Adrenal gland (tissue), 5 donors: ENCODE measurements around the gene WNT10A.

Source experiments
- CTCF ChIP-seq, 6 experiments: fragments of 450-650 bp in 4 of 6; fragments of 200-600 bp in 2 of 6; sonication (generic) in 1 of 6; IDR thresholded peaks; 1 replicate in 5 of 6; 2 replicates in 1 of 6; pipeline versions ENCODE4 v1.5.1 to v1.8.0; 2016 to 2021; ENCODE audit warnings: antibody characterized with exemption in 6 of 6, mild to moderate bottlenecking in 2 of 6, moderate library complexity in 1 of 6
- POLR2A ChIP-seq, 2 donors: fragments of 450-650 bp; IDR thresholded peaks; one replicate each; pipeline ENCODE4 v1.6.1; 2017; ENCODE audit warnings: antibody characterized with exemption in 2 of 2, mild to moderate bottlenecking in 2 of 2, moderate library complexity in 1 of 2
- donor health status: DM: no; HTN: no; CAD: no.

DNA sequence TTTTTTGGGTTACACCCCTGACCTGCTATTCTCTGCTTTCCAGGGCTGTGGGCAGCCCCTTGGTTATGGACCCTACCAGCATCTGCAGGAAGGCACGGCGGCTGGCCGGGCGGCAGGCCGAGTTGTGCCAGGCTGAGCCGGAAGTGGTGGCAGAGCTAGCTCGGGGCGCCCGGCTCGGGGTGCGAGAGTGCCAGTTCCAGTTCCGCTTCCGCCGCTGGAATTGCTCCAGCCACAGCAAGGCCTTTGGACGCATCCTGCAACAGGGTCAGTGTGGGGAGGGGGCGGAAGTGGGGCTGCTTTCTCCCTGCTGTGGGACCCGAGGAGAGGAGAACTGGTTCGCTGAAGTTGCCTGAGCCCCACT lies 9.7 kb upstream of the WNT10A start:
- TF ChIP-seq CTCF (IDR thresholded peaks at IDR 0.05) (no peak), POLR2A (IDR thresholded peaks at IDR 0.05) (no peak)
